Muscle layer of colon (tissue), 2 donors: ENCODE results near the gene SESN1.
"Not testable (repeated sequence)": the region's sequence is repeated elsewhere in the genome, so short reads cannot be mapped to it uniquely, and the experiment has no call there.

ENCODE experiments used
- H3K27ac ChIP-seq: one replicate; pipeline ENCODE4 v1.7.0; 2013; ENCODE audit warnings: low read depth, mild to moderate bottlenecking, low read length, moderate library complexity
- H3K27me3 ChIP-seq, 2 donors: one replicate each; pipeline ENCODE4 v1.7.0; 2013; ENCODE audit warnings: low read length in 2 of 2, mild to moderate bottlenecking in 2 of 2; ENCODE audit not compliant: insufficient read depth in 2 of 2, control insufficient read depth in 1 of 2
- H3K36me3 ChIP-seq: one replicate; pipeline ENCODE4 v1.7.0; 2013; ENCODE audit warnings: mild to moderate bottlenecking, low read length; ENCODE audit not compliant: insufficient read depth
- H3K4me1 ChIP-seq: one replicate; pipeline ENCODE4 v1.7.0; 2013; ENCODE audit warnings: mild to moderate bottlenecking, low read length; ENCODE audit not compliant: insufficient read depth
- H3K4me3 ChIP-seq, 2 donors: one replicate each; pipeline ENCODE4 v1.7.0; 2013; ENCODE audit warnings: low read length in 2 of 2, low read depth in 1 of 2, mild to moderate bottlenecking in 1 of 2, moderate library complexity in 1 of 2
- H3K9ac ChIP-seq: one replicate; pipeline ENCODE4 v1.7.0; 2013; ENCODE audit warnings: low read length
- H3K9me3 ChIP-seq: one replicate; pipeline ENCODE4 v1.7.0; 2013; ENCODE audit warnings: mild to moderate bottlenecking, low read length
- donor health status: abdominal sarcoma.
- donor health status: Adenocarcinoma of cecum.

SESN1 gene

DNA sequence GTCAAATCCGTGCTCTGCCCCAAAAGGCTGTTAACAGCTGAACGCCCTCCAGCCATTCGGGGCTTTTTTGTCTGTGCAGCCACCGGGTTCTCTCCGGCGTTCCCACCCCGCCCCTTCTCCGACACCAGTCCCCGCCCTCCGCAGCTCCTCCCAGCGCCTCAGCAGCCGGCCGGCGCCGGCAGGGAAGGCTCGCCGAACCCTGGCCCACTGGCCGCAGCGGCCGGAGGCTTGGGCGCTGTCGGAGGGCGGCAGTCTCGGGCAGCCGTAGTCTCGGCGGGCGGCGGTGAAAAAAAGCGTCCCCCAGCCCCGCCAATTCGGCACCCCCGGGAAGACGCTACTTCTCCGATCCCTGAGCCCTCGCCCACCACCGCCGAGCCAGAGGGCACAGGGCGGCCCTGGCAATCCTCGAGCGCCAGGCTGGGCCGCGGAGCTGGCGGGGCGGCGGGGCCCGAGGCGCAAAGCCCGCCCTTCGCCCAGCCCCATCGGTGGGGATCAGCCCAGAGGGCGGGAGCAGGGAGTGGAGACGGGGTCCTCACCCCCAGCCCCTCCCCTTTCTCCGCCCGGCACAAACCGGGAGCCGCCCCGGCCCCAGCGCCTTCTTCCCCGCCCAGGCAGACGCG is at the start of gene SESN1:
TSS of gene SESN1 (minus strand) at position 431 of the 620 bp plus-strand sequence. CDS start 773 bp downstream, outside the sequence.
- Histone ChIP-seq H3K36me3 (no peaks in the 10 kb centered on the region), H3K27ac (peak within 1 kb of the TSS; percentile 90), H3K4me3 (peak within 1 kb of the TSS; percentile 82 to 99), H3K4me1 (peaks cover 31% of the 10 kb centered on the region), H3K9me3 (no peaks in the 10 kb centered on the region), H3K9ac (peak within 1 kb of the TSS; percentile 81), H3K27me3 (no peaks in the 10 kb centered on the region)

DNA sequence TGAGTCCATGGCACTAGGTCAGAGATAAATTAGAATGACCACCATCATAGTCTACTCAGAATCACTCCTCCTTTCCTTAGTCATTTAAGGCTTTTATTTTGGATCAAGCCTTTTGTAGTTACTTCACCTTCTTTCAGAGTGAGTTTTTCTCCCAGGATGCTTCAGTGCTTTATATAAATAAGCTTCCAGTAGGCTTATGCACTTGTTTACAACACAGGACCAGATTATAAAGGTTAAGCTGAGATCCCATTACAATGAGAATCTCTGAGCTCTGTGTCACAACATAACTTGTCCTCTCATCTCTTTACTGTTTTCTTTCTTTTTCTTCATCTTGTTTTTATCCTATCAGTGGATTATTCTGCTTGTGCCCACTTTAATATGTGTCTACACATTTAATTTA is 48.5 kb upstream of the SESN1 start:
- Histone ChIP-seq H3K9ac (no peak overlapping the region), H3K27ac (no peak overlapping the region), H3K36me3 (no peaks in the 10 kb centered on the region), H3K4me3 (no peak overlapping the region), H3K4me1 (no peaks in the 10 kb centered on the region), H3K9me3 (no peaks in the 10 kb centered on the region), H3K27me3 (no peaks in the 10 kb centered on the region)

DNA sequence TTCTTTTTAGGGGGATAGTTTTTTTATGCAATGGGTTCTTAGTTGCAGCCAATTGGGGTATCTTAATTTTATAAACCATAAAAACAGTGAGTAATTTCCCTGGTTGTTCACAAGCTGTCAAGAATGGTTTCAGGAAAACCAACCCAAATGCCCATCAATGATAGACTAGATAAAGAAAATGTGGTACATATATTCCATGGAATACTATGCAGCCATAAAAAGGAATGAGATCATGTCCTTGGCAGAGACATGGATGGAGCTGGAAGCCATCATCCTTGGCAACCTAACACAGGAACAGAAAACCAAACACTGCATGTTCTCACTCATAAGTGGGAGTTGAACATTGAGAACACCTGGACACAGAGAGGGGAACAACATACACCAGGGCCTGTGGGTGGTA is 47.4 kb upstream of the SESN1 start:
- H3K27me3 ChIP-seq, H3K4me1 ChIP-seq, H3K9me3 ChIP-seq, H3K4me3 ChIP-seq, H3K36me3 ChIP-seq, H3K27ac ChIP-seq, H3K9ac ChIP-seq: not testable (repeated sequence)

DNA sequence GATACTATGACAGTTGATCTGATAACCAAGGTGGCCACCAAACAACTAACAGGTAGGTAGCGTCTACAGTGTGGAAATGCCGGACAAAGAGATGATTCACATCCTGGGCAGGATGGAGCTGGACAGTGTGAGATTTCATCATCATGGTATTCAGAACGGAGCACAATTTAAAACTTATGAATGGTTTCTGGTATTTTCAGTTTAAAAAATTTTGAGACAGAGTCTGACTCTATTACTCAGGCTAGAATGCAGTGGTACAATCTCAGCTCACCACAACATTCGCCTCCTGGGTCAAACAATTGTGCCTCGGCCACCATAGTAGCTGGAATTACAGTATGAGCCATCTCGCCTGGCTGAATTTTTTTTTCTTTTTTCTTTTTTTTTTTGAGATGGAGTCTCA is 44.5 kb upstream of the SESN1 start:
- no peaks in the 10 kb centered on the region for H3K4me1 ChIP-seq
- H3K9ac ChIP-seq = no peak overlapping the region
- no peak overlapping the region for H3K4me3 ChIP-seq
- H3K27ac ChIP-seq = no peak overlapping the region
- no peaks in the 10 kb centered on the region for H3K36me3 ChIP-seq
- no peaks in the 10 kb centered on the region for H3K9me3 ChIP-seq
- no peaks in the 10 kb centered on the region for H3K27me3 ChIP-seq

DNA sequence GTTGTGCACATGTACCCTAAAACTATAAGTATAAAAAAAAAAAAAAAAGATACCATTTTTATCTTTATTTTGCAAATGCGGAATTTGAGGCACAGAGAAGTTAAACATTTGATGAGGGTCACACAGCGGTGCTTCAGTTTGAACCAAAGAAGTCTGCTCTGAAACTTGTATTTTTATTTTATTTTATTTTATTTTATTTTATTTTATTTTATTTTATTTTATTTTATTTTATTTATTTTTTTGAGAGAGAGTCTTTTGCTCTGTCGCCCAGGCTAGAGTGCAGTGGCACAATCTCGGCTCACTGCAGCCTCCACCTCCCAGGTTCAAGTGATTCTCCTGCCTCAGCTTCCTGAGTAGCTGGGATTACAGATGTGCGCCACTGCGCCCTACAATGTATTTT is 41.9 kb upstream of the SESN1 start:
- H3K27ac ChIP-seq = not testable (repeated sequence)

DNA sequence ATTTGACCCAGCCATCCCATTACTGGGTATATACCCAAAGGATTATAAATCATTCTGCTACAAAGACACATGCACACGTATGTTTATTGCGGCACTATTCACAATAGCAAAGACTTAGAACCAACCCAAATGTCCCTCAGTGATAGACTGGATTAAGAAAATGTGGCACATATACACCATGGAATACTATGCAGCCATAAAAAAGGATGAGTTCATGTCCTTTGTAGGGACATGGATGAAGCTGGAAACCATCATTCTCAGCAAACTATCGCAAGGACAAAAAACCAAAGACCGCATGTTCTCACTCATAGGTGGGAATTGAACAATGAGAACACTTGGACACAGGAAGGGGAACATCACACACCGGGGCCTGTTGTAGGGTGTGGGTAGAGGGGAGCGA is 41.4 kb upstream of the SESN1 start:
- H3K4me1 ChIP-seq, H3K9me3 ChIP-seq, H3K4me3 ChIP-seq, H3K27ac ChIP-seq, H3K36me3 ChIP-seq, H3K27me3 ChIP-seq, H3K9ac ChIP-seq: not testable (repeated sequence)

More for the DNA sequence above, 41.9 kb upstream of the SESN1 start:
- H3K9me3 ChIP-seq, H3K9ac ChIP-seq, H3K27me3 ChIP-seq, H3K36me3 ChIP-seq, H3K4me1 ChIP-seq, H3K4me3 ChIP-seq: not testable (repeated sequence)

DNA sequence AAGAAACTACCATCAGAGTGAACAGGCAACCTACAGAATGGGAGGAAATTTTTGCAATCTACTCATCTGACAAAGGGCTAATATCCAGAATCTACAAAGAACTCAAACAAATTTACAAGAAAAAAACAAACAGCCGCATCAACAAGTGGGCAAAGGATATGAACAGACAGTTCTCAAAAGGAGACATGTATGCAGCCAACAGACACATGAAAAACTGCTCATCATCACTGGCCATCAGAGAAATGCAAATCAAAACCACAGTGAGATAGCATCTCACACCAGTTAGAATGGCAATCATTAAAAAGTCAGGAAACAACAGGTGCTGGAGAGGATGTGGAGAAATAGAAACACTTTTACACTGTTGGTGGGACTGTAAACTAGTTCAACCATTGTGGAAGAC is 41.0 kb upstream of the SESN1 start:
- not testable (repeated sequence) for H3K27me3 ChIP-seq, H3K9me3 ChIP-seq, H3K27ac ChIP-seq, H3K36me3 ChIP-seq, H3K4me3 ChIP-seq, H3K4me1 ChIP-seq, H3K9ac ChIP-seq

DNA sequence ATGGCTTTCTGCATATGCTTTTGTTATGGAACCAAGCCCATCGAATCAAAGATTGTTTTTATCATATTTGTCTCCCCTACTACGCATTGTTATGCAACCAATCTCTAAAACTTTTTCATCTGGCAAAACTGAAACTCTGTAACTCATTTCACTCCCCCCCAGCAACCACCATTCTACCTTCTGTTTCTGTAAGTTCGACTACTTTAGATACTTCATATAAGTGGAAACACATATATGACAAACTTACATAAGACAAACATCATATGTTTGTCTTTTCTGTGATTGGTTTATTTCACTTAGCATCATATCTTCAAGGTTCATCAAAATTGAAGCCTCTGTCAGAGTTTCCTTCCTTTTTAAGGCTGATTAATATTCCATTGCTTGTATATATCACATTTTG is 35.4 kb upstream of the SESN1 start:
- Histone ChIP-seq H3K9me3 (no peaks in the 10 kb centered on the region), H3K36me3 (no peaks in the 10 kb centered on the region), H3K27ac (no peak overlapping the region), H3K9ac (no peak overlapping the region), H3K4me3 (no peak overlapping the region), H3K4me1 (no peaks in the 10 kb centered on the region), H3K27me3 (no peaks in the 10 kb centered on the region)

DNA sequence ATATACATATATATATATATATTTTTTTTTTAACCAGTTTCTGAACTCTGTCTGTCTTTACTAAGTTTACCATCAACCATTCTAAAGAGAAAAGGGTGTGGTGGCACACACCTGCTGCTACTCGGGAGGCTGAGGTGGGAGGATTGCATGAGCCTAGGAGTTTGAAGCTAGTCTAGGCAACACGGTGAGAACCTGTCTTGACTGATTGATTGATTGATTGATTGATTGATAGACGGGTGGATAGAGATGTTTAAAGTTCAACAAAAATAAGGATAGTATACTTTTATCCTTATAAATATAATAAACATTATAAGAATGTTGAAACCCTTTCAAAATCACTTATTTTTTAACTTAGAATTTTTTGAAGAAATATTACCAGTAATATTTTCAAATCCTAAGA is 30.9 kb upstream of the SESN1 start:
- Histone ChIP-seq H3K36me3 (no peaks in the 10 kb centered on the region), H3K9me3 (no peaks in the 10 kb centered on the region), H3K27ac (no peak overlapping the region), H3K27me3 (no peaks in the 10 kb centered on the region), H3K4me1 (peaks cover 12% of the 10 kb centered on the region), H3K9ac (no peak overlapping the region), H3K4me3 (no peak overlapping the region)

DNA sequence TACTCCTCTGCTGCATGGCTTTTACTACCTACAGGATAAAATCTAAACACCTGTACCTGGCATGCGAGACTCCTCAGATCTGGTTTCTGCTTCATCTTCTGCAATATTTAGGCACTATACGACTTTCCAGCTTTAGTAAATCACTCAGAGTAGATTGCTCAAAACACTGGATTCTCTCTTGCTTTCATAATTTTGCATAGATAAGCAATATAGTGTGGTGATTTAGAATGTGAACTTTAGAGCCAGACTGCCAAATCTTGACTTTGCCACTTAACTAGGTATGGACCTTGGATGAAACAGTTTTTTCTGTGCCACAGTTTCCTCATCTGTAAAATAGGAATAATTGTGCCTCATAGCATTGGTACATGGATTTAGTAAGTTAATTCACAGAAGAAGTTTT is 29.6 kb upstream of the SESN1 start:
- no peak overlapping the region for H3K27ac ChIP-seq

DNA sequence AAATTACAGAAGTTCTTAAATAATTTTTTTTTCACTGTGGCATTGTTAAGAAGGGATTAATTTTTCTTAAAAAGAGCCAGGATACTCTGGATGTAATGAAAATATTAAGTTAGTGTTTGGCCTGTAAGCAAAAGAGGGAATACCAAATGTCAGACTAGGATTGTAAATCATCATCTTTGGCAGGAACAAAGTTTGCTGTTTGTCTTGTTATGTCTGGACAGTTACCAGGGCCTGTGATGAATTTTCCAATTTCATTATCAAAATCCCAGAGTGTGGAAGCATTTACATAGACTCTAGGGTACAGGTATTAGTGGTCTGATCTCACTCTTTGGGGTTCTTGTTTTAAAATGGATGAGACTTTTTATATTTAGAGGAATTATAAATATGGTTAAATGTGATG is 26.8 kb upstream of the SESN1 start:
- Histone ChIP-seq H3K4me3 (no peak overlapping the region), H3K9ac (no peak overlapping the region), H3K9me3 (no peaks in the 10 kb centered on the region), H3K4me1 (peaks cover 16% of the 10 kb centered on the region), H3K27ac (no peak overlapping the region), H3K27me3 (no peaks in the 10 kb centered on the region), H3K36me3 (no peaks in the 10 kb centered on the region)

More for the DNA sequence above, 29.6 kb upstream of the SESN1 start:
- Histone ChIP-seq H3K4me1 (peaks cover 16% of the 10 kb centered on the region), H3K36me3 (no peaks in the 10 kb centered on the region), H3K9ac (no peak overlapping the region), H3K27me3 (no peaks in the 10 kb centered on the region), H3K9me3 (no peaks in the 10 kb centered on the region), H3K4me3 (no peak overlapping the region)

DNA sequence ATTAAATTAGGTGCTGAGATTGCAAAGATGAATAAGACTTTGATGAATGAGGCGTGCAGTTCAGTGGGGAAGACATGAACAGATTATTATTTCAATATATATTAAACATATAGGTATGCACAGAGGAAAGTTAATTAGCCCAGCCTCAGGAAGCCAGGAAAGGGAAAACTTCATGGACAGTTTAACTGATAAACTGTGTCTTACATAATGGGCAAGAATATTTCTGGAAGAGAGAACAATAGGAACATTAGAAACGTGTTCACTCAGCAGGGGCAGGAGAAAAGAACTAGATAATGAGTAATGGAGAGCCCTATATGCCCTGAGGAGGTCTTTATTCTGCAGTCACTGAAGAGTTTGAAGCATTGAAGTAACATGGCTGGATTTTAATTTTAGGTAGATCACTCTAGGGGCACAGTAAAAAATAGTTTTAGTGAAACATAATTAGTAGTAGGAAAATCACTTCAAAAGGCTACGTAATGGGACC is 24.3 kb upstream of the SESN1 start:
- peaks cover 16% of the 10 kb centered on the region for H3K4me1 ChIP-seq
- no peak overlapping the region for H3K27ac ChIP-seq
- no peaks in the 10 kb centered on the region for H3K36me3 ChIP-seq
- H3K4me3 ChIP-seq = no peak overlapping the region
- H3K9ac ChIP-seq = no peak overlapping the region
- no peaks in the 10 kb centered on the region for H3K27me3 ChIP-seq
- H3K9me3 ChIP-seq = no peaks in the 10 kb centered on the region
